Measurements from ENCODE around the gene NTHL1.

DNA sequence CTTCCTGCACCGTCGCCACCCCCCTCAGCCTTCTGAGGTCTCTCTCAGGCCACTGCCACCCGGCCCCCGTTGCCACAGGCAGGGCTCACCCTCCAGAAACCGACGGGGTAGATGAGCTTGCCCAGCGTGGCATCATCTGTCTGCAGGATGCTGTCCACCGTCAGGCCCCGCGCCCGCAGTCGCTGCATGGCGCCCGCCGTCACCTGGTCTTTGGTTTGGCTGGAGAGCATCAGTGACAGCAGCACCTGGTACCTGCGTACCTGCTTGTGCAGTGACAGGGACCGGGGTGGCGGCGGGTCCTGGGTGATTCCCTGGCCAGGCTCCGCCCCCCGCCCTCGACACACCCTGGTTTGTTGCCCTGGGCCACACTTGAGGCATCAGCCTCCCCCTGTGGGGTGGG, 3.1 kb downstream of the NTHL1 start:
- TF ChIP-seq, protein P1, sequence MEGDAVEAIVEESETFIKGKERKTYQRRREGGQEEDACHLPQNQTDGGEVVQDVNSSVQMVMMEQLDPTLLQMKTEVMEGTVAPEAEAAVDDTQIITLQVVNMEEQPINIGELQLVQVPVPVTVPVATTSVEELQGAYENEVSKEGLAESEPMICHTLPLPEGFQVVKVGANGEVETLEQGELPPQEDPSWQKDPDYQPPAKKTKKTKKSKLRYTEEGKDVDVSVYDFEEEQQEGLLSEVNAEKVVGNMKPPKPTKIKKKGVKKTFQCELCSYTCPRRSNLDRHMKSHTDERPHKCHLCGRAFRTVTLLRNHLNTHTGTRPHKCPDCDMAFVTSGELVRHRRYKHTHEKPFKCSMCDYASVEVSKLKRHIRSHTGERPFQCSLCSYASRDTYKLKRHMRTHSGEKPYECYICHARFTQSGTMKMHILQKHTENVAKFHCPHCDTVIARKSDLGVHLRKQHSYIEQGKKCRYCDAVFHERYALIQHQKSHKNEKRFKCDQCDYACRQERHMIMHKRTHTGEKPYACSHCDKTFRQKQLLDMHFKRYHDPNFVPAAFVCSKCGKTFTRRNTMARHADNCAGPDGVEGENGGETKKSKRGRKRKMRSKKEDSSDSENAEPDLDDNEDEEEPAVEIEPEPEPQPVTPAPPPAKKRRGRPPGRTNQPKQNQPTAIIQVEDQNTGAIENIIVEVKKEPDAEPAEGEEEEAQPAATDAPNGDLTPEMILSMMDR (IDR thresholded peaks at IDR 0.05), result no peak
- TF ChIP-seq POLR2A (IDR thresholded peaks at IDR 0.05), result no peak
